Neural cell (in vitro differentiated cells): ENCODE results near the gene TAOK2.

Experiments used
- EP300 ChIP-seq: fragments of 450-650 bp; conservative IDR thresholded peaks from 2 replicates; pipeline ENCODE4 v1.6.1; 2014; ENCODE audit warnings: antibody characterized with exemption, mild to moderate bottlenecking, moderate library complexity; ENCODE audit not compliant: poor library complexity, severe bottlenecking
- EZH2 ChIP-seq: fragments of 200-600, 300-800 bp; shearing (Covaris generic), sonication (generic); IDR thresholded peaks from 2 replicates; pipeline ENCODE4 v1.6.1; 2014; ENCODE audit warnings: antibody characterized with exemption, low read length, borderline replicate concordance, mild to moderate bottlenecking; ENCODE audit not compliant: insufficient read depth, poor library complexity, severe bottlenecking
- POLR2AphosphoS5 ChIP-seq: IDR thresholded peaks from 2 replicates; pipeline ENCODE4 v1.6.1; 2012
- TAF1 ChIP-seq: IDR thresholded peaks from 2 replicates; pipeline ENCODE4 v1.6.1; 2012; ENCODE audit warnings: low read depth
- TF ChIP-seq, protein P1 (sequence below): fragments of 450-650 bp; IDR thresholded peaks from 2 replicates; pipeline ENCODE4 v1.5.1; 2014; ENCODE audit warnings: antibody characterized with exemption, mild to moderate bottlenecking, moderate library complexity; ENCODE audit not compliant: poor library complexity, severe bottlenecking
- TF ChIP-seq, protein P2 (sequence below): IDR thresholded peaks from 2 replicates; pipeline ENCODE4 v1.6.1; 2012; ENCODE audit warnings: borderline replicate concordance

DNA sequence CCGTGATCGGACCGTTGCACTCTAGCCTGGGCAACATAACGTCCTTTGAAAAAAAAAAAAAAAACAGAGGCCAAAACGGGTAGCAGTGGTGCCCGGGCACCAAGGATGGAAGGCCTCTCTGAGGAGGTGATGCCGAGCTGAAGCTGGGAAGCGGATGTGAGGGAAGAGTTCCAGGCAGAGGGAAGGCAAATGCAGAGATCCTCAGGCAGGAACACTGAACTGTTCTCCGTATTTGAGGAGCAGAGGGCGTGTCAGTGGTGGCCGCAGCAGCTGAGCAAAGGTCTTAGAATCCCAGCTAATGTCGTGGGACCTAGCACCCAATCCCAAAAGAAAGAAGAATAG lies 47.0 kb upstream of the TAOK2 start:
- TF ChIP-seq EZH2 (no peak), POLR2AphosphoS5 (no peak), EP300 (no peak), TAF1 (peak; percentile 59)
- TF ChIP-seq, protein P1, sequence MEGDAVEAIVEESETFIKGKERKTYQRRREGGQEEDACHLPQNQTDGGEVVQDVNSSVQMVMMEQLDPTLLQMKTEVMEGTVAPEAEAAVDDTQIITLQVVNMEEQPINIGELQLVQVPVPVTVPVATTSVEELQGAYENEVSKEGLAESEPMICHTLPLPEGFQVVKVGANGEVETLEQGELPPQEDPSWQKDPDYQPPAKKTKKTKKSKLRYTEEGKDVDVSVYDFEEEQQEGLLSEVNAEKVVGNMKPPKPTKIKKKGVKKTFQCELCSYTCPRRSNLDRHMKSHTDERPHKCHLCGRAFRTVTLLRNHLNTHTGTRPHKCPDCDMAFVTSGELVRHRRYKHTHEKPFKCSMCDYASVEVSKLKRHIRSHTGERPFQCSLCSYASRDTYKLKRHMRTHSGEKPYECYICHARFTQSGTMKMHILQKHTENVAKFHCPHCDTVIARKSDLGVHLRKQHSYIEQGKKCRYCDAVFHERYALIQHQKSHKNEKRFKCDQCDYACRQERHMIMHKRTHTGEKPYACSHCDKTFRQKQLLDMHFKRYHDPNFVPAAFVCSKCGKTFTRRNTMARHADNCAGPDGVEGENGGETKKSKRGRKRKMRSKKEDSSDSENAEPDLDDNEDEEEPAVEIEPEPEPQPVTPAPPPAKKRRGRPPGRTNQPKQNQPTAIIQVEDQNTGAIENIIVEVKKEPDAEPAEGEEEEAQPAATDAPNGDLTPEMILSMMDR, result no peak
- TF ChIP-seq, protein P2, sequence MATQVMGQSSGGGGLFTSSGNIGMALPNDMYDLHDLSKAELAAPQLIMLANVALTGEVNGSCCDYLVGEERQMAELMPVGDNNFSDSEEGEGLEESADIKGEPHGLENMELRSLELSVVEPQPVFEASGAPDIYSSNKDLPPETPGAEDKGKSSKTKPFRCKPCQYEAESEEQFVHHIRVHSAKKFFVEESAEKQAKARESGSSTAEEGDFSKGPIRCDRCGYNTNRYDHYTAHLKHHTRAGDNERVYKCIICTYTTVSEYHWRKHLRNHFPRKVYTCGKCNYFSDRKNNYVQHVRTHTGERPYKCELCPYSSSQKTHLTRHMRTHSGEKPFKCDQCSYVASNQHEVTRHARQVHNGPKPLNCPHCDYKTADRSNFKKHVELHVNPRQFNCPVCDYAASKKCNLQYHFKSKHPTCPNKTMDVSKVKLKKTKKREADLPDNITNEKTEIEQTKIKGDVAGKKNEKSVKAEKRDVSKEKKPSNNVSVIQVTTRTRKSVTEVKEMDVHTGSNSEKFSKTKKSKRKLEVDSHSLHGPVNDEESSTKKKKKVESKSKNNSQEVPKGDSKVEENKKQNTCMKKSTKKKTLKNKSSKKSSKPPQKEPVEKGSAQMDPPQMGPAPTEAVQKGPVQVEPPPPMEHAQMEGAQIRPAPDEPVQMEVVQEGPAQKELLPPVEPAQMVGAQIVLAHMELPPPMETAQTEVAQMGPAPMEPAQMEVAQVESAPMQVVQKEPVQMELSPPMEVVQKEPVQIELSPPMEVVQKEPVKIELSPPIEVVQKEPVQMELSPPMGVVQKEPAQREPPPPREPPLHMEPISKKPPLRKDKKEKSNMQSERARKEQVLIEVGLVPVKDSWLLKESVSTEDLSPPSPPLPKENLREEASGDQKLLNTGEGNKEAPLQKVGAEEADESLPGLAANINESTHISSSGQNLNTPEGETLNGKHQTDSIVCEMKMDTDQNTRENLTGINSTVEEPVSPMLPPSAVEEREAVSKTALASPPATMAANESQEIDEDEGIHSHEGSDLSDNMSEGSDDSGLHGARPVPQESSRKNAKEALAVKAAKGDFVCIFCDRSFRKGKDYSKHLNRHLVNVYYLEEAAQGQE, result no peak
